Mammary epithelial cell (primary cell): ENCODE measurements around the gene CYP17A1.

Experiments
- CTCF ChIP-seq, 2 donors: IDR thresholded peaks in 1 of 2; conservative IDR thresholded peaks in 1 of 2; 2 replicates each; pipeline ENCODE4 v1.5.1; 2011 to 2012; ENCODE audit warnings: inconsistent platforms in 2 of 2, low read length in 2 of 2, mild to moderate bottlenecking in 2 of 2, control low read depth in 1 of 2, low read depth in 1 of 2; ENCODE audit not compliant: insufficient read depth in 1 of 2; ENCODE audit errors: extremely low read depth in 1 of 2
- EZH2 ChIP-seq: IDR thresholded peaks from 2 replicates; pipeline ENCODE4 v1.6.1; 2012; ENCODE audit warnings: low read length, inconsistent platforms, borderline replicate concordance

DNA sequence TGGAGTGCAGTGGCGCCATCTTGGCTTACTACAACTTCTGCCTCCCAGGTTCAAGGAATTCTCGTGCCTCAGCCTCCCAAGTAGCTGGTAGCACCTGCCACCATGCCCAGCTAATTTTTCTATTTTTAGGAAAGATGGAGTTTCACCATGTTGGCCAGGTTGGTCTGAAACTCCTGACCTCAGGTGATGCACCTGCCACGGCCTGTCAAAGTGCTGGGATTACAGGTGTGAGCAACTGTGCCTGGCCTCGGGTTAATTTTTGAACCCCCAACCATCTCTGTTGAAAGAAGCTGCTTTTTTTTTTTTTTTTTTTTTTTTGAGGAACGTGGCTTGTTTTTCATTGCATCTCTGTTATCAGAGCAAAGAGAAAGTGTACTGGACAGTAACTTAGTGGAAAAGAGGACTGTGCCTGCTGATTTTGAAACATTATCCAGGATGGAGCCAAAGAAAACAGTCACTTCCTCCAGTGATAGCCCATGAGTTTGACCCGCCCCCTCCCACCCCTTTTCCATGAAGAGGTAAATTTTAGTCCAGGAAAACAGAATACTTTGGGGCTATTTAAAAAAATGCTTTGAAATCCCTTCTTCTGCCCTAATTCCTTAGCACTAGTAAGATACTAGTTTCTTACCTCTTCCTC is 55.2 kb downstream of the CYP17A1 start:
- no peak for TF ChIP-seq CTCF (conservative IDR thresholded peaks at IDR 0.05 in 1 of 2, IDR thresholded peaks at IDR 0.05 in 1 of 2; ENCODE audit: extremely low read depth in 1 of 2, insufficient read depth in 1 of 2, low read depth in 1 of 2, low read length in 2 of 2)
- no peak for TF ChIP-seq EZH2
